ENCODE data around the gene RTP1.
"Not testable (repeated sequence)": the region's sequence is repeated elsewhere in the genome, so short reads cannot be mapped to it uniquely, and the experiment has no call there.

Gene RTP1

GRCh38 chr3:187198490-187198889 lies 1.2 kb downstream of the RTP1 start:
- no peak for DNase-seq (ENCODE audit: low spot score)

- DNase-seq (ENCODE audit: low spot score): not testable (repeated sequence)
Measured at GRCh38 chr3:187199463-187200050, 2.3 kb downstream of the RTP1 start.

- no peak for DNase-seq (ENCODE audit: low spot score)
Measured at GRCh38 chr3:187205683-187206082, 8.4 kb downstream of the RTP1 start.

- DNase-seq (ENCODE audit: low spot score): no peak
Measured at GRCh38 chr3:187207062-187207461, 9.8 kb downstream of the RTP1 start.

GRCh38 chr3:187207624-187208023 lies 10.3 kb downstream of the RTP1 start:
- no peak for DNase-seq (ENCODE audit: low spot score)

GRCh38 chr3:187208159-187208558 lies 10.9 kb downstream of the RTP1 start:
- DNase-seq (ENCODE audit: low spot score): no peak

GRCh38 chr3:187209491-187209890 lies 12.2 kb downstream of the RTP1 start:
- peak; percentile 48 for DNase-seq (ENCODE audit: low spot score)

- peak; percentile 89 for DNase-seq (ENCODE audit: low spot score)
Measured at GRCh38 chr3:187210091-187210490, 12.8 kb downstream of the RTP1 start.

GRCh38 chr3:187210545-187211327 lies 13.4 kb downstream of the RTP1 start:
- peak; percentile 45 for DNase-seq (ENCODE audit: low spot score)

GRCh38 chr3:187211532-187212195 lies 14.4 kb downstream of the RTP1 start:
- no peak for DNase-seq (ENCODE audit: low spot score)

GRCh38 chr3:187212196-187212545 lies 14.9 kb downstream of the RTP1 start:
- DNase-seq (ENCODE audit: low spot score): no peak

- no peak for DNase-seq (ENCODE audit: low spot score)
Measured at GRCh38 chr3:187212705-187213104, 15.4 kb downstream of the RTP1 start.

- DNase-seq (ENCODE audit: low spot score): no peak
Measured at GRCh38 chr3:187213616-187214015, 16.3 kb downstream of the RTP1 start.

- no peak for DNase-seq (ENCODE audit: low spot score)
Measured at GRCh38 chr3:187215460-187215859, 18.2 kb downstream of the RTP1 start.

- no peak for DNase-seq (ENCODE audit: low spot score)
Measured at GRCh38 chr3:187222801-187223200, 25.5 kb downstream of the RTP1 start.

- no peak for DNase-seq (ENCODE audit: low spot score)
Measured at GRCh38 chr3:187223799-187224198, 26.5 kb downstream of the RTP1 start.

GRCh38 chr3:187227658-187228258 lies 30.5 kb downstream of the RTP1 start:
- no peak for DNase-seq (ENCODE audit: low spot score)

- no peak for DNase-seq (ENCODE audit: low spot score)
Measured at GRCh38 chr3:187228740-187229139, 31.5 kb downstream of the RTP1 start.

GRCh38 chr3:187230011-187230410 lies 32.7 kb downstream of the RTP1 start:
- DNase-seq (ENCODE audit: low spot score): no peak

- no peak for DNase-seq (ENCODE audit: low spot score)
Measured at GRCh38 chr3:187236962-187237361, 39.7 kb downstream of the RTP1 start.

GRCh38 chr3:187237741-187238140 lies 40.5 kb downstream of the RTP1 start:
- DNase-seq (ENCODE audit: low spot score): no peak

GRCh38 chr3:187238239-187238638 lies 41.0 kb downstream of the RTP1 start:
- no peak for DNase-seq (ENCODE audit: low spot score)

GRCh38 chr3:187238835-187239234 lies 41.5 kb downstream of the RTP1 start:
- DNase-seq (ENCODE audit: low spot score): not testable (repeated sequence)

Data from COLO829 (cell line).